HG03025 (cell line): ENCODE data around the gene ZNF740.

Experiments used
- ATAC-seq: cut with Tn5 transposase; IDR thresholded peaks from one replicate; pipeline ENCODE4 v1.9.1; 2021; ENCODE audit warnings: mild to moderate bottlenecking, moderate library complexity; ENCODE audit not compliant: unreplicated experiment, low FRiP score

Gene ZNF740

DNA sequence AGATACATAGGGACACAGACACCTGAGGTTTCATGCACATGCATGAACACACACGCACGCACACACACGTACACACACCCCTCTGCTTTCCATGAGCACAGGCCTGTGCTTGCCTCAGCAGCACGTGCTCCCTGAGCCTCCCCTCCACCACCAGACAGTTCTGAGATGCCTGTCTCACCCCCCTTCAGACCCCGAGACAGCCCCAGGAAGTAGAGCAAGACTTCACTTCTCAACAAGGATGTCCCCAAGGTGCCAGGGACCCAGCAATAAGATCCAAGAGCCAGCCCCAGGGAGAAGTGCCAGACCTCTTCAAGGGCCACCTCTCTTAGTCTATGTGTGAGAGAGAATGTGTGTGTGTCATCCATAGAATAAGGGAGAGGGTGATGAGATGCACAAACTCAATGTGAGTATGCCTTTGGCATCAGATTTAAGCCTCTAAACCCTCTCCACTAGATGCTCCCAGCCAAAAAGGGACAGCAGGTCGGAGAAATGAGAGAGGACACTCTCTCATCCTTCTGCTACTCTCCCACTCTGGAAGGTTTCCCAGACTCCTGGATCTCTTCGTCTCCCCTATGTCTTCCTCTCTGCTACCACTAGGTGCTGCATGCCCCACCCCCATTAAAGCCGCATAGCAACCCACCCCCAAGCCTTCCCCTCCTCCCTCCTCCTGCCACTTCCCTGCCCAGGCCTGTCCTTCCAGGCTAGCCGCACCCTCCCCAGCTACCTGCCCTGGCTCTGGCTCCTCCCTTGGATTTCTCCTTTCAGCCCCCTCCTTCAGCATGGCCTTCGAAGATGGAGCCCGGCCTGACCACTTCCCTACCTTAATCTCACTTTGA is 43.8 kb downstream of the ZNF740 start:
- ATAC-seq = no peak

DNA sequence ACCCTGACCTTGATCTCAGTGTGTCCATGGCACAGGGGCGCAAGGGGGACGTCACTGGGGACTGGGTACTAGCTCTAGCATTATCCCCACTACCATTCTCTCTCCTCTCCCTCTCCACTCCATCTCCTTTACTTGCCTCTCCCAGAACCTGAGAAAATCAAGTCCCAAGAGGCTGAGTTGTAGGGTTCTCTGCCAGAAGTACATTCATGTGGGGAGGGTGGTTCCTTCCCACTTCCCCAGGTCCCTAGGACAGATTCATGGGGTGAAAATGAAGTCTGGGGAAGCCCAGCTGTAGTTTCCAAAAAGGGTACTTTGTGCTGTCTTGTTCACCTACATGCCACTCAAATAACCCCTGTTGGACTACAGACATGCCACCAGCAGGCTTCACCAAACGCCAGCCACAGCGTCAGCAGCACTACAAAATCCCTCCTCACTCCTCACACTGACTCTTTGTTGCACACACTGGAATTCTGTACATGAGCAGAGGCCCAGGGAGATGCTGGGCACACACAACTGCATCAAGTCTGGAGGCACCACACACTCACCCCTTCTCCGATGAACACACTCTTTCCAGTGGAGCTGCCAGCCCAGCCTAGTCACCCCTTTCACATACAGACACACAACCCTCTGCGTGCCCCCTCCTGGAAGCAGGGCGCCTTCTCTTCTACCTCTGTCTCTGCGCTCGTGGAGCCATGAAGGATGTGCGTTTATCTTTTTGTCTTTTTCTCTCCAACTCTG is 44.5 kb downstream of the ZNF740 start:
- no peak for ATAC-seq

DNA sequence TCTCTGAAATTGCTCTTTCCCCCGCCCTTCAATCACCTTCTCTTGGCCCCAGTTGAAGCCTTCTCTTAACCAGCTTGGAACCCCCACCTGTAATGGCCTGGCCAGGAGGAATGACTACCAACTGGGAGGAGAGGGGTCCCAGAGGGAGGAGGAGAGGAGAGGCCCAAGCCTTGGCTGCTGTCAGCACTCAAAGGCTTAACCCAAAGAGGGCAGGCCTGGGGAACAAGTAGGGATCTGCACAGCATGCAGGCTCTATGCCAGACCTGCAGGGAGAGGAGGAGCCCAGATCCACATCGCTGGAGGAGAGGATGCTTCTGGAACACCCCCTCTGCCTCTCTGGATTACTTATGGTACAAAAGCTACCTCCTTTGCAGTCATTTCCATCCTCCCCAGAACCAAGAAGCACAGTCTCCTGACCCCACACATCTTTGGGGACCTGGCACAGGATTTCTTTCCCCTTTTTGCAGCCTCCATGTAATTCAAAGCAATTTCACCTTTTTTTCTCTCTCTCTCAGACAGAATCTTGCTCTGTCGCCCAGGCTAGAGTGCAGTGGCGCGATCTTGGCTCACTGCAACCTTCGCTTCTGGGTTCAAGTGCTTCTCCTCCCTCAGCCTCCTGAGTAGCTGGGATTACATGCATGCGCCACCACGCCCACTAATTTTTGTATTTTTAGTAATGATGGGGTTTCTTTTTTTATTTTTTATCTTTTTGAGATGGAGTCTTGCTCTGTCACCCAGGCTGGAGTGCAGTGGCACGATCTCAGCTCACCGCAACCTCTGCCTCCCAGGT is 45.3 kb downstream of the ZNF740 start:
- no peak for ATAC-seq

DNA sequence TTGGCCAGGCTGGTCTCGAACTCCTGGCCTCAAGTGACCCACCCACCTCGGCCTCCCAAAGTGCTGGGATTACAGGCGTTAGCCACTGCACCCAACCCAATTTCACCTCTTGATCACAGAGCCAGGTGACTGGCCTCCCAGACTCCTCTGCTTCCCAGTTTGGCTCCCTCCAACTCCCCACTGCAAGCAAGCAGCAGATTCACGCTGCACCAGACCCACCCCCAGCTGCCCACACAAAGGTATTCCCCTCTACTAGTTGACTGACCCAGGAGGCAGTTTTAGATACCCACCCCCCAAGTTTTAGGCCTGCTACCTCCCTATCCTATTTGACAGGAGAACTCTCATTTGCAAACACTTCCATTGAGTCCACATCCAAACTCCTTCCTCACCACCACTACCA is 46.3 kb downstream of the ZNF740 start:
- ATAC-seq = no peak

DNA sequence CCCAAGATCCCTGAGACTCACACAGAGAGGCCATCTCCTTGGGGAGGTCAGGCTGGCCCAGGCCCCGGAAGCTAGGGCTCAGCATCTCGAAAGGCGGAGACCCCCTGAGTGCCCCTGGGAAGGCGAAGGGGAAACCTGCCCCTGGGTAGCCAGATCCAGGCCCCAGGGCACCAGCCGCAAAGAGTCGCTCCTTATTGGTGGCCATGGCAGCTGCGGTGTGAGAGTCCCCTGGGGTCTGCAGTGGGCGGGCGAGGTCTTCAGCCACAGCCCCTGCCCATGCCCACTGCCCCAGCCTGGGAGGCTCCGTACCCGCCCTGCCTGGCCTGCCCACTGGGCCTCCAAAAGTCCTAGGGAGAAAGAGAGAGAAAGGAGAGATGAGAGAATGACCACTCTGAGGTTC is 46.8 kb downstream of the ZNF740 start:
- ATAC-seq = no peak

DNA sequence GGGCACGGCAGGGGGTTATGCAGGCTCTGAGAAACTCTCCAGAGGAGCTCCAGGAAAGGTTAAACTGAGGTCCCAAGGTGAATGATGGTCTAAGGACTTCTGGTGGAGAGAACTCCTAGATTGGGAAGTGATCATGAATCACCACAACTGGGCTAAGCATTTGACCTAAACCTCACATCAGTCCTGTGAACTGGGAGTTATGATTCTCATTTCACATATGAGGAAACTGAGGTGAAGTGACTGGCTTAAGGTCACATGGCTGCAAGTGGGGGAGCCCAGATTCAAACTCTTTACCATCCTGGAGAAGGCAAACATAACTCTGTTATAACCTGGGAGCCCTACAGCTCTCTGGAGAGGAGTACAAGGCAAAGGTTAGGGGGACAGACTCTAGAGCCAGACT is 47.3 kb downstream of the ZNF740 start:
- ATAC-seq = no peak

DNA sequence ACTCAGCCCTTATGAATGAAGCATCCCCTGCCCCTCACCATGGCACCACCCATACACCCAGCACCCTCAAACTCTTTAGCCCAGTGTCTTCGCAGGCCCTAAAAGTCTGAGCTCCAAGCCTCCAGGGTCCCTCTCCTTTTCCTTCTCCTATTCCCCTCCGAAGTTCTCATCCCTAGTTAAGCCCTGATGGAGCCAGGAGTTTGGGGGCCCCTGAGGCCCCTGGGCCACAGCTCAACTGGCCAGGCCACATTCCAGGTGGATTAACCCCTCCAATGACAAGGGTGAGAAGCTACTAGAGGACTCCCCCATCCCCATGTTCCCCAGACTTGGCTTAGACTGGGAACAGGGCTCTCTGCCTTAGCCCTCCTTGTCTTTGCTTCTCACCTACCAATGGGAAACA is 48.9 kb downstream of the ZNF740 start:
- no peak for ATAC-seq

DNA sequence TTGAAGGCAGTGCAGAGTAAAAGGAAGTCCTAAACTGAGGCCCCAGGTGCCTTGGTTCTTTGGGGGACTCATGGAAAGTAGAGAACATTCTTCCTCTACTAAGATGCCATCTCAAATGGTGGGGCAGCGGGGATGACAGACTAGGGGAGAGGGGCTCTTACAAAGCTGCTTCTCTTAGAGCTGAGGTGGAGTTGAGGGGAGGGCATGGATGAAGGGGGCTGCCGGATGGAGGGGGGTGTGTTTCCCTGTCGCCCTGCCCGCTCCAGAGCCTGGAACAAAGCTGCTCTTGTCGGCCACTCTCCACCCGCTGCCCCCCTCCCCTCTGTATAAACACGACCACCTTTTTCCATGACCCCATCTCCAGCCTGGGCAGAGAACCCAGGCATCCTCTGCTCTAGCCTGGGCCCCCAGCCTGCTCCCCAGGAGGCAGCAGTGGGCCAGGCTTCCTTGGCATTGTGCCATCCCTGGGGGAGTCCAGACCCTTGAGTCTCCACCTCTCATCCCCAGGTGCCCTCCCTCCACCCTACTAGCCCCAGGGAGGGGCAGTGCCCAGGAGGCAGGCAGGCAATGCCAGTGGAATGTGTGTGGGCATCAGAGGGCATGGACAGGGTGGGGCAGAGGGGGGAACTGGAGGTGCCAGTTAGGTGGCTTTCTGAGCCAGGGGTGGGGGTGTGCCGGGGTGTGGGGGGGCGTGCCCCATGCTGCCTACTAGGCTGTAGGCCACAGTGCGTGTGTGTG is 49.8 kb downstream of the ZNF740 start:
- no peak for ATAC-seq

DNA sequence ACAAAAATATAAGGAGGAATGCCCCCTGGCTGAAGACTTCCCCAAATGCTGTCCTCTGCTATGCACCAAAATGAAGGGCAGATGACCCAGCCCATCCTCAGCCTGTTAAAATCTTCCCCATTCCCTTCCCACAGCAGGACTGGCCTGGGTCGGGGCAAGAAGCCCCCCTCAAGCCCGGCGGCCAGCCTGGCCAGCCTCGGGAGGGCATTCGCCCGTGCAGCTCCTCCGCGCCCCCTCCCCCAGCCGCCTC is 51.1 kb downstream of the ZNF740 start:
- no peak for ATAC-seq

DNA sequence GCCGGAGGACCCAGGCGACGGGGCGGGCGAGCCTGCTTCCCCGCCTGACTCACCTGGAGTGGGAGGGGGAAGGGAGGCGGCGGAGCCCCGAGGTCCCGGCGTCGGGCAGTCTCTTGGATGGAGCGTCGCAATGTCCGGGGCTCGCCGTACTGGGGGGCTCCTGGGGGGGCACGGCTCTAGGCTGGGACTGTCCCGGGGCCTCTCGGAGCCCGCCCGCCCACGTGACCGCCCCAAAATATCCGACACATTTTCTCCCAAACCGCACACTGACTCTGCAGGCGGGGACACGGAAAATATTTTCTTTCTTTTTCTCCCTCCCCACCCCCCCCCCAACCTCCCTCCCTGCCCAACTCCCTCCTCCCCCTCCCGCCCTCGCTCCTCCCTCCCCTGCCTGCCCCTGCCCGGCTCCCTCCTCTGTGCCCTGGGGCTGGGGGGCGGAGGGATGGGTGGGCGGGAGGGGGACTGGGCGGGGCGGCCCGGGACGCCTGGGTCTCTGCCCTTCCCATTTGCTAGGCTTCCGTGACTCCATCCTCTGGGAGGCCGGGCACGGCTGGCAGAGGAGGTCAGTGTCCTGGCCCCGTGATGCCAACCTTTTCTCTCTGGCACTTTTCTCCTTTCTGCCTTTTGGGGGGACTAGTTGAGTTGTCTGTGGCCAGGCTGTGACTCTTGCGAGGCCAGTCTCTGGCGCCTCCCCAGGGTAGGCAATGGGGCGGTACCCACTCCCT is 51.6 kb downstream of the ZNF740 start, which contains the start of gene RARG:
Gene RARG (minus strand): TSS at position 289 of the 725 bp plus-strand sequence. CDS start 4,664 bp downstream, outside the sequence.
- ATAC-seq = no peak

DNA sequence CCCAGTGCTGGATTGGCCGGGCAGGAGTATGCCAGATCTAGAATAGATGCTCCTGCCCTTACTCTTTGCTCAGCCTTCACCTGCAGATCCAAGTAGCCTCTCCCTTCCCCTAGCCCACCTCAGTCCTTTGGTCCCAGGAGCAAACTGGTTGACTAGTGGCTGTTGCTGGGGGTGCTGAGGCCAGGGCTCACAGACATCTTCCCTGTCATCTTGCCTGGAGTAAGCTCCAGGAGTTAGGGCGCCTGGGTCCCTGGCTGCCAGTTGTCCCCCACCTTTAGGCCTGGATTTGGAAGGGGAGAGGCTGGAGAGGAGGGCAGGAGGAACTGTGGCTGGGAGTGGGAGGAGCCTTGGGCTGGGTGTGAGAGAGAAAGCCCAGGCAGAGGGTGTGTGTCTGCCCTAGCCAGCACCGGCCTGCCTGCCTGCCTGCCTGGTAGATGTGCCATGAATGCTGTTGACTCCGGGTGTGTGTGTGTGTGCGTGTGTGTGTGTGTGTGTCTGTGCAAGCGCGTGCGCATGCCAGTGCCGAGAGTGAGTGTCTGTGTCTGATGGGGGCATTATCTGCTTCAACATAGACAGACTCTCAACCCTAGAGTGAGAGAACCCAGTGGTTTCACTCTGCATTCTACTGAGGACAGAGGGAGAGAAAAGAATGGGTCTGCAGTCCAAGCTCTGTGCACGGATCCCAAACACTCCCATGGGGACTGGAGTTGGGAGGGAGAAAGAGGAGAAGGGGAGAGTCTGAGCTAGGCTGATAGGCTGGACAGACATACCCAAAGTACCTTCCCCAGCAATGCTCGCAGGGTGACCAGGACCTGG is 52.3 kb downstream of the ZNF740 start:
- ATAC-seq = no peak

DNA sequence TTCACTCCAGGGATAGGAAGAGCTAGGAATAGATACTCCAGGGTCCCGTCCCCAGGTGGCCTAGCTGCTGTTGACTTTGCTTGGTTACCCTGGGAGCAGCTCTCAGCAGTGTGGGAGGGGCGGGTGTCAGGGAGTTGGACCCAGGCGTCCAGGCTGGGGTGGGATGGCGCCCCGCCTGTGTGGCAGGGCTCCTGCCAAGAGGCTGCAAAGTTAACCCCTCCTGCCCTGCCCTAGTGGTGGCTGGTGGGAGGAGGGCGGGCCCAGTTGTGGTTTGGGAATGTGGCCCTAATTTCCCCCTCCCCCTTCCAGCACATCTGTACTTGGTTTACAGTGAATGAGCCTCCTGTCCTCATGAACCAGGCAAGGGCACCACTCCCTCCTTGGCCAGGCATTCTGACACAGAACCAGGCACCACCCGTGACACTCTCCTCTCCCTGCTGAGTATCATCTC is 53.2 kb downstream of the ZNF740 start:
- ATAC-seq = no peak

DNA sequence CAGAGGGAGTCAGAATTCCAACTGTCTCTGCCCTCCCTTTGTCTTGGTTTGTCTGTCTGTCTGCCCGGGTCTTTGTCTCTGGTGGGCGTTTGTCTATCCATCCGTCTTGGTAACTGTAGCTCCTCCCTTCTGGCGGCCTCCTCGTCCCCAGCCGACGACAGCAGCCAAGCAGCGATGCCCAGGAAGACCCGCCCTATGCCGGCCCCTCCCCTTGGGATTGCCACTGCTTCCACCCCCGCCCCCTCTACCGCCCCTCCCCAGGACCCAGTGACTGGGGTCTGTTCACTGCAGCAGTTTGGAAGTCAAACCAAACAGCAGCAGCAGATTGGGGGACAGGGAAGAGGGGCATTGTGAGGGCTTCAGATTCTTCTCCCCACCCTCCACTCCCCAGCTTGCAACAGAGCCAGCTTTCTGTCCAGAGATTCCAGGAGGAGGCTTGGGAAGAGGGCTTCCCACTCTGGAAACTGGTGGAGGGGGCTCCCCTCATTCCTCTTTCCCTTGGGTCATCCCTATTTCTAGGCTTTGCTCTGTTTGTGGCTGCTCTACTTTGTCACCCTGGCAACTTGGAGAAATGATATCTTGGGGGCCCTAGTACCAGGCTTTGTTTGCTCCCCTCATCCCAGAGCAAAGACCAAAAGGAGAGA is 53.9 kb downstream of the ZNF740 start:
- ATAC-seq = no peak

DNA sequence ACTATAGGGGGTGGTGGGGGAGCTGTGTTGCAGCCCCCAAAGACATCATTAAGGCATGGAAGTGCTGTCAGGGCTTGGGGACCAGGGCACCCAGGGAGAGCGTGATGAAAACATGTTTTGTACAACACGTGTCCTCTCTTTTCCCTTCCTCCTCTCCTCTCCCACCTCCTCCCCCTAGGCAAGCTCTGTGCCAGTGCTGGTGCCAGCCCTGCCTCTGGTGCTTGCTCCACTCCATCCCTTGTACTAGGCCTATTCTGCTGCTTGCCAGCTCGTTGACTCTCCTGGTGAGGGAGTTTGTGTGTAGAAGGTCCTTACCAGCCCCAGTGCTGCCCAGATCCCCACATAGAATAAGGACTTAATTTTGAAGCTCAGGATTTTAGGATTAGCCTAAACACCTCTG is 54.6 kb downstream of the ZNF740 start:
- no peak for ATAC-seq

DNA sequence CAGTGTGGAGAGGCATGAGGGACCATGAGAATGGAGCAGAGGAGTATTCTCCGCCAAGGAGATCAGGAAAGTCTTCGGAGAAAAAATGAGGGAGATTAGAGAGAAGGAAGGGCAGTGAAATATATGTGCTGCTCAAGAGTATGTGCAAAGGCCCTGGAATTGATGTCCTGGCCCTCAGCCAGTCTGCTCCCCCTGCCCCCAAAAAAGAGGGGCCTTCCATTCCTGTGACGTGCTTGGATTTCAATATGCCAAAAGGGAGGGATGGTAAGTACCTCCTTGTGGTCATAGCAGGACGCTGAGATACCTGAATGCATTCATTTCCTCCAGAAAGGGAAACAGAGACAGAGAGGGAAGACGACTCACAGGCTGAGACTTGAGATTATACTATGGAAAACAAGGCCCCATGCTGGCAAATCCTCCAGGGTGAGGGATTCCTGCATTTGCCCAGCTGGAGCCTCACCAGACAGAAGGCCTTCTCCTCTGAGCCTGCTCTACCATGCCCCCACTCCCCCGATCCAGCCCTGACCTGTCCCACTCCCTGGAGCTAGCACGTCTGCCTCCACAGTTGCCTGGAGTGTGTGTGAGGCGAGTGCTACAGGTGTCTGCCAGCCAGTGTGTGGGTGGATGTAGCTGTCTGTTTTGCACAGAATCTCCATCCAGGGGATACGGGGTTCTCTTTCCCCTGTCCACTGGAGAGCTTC is 55.4 kb downstream of the ZNF740 start:
- ATAC-seq = no peak

DNA sequence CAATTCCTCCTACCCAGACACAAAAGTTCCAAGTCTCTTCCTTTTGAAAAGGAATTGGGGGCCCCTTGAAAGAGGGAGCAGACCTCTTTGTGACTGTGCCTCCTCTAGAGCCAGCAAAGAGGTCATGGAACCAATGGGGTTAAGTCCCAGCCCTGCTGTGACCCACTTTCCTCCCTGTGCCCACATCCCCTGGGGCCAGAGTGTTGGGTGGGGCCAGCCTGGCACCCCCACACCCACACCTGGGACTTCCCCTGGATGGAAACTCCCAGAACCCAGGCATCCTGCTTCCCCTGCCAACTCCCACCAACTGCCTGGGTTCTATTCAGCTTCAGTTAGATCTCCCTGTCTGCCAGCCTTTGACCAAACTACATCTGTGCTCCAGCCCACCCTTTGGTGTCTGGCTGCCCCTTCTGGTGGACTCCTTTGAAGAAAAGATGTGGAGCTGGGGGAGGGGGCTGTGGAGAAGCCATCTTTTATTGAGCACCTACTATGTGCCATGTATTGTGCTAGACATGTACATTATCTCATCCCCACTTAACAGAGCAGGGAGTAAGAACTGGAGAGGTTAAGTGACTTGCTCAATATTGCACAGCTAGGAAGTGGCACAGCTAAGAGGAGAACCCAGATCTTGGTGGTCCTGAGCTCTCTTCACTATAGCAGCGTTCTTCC is 56.1 kb downstream of the ZNF740 start:
- no peak for ATAC-seq

DNA sequence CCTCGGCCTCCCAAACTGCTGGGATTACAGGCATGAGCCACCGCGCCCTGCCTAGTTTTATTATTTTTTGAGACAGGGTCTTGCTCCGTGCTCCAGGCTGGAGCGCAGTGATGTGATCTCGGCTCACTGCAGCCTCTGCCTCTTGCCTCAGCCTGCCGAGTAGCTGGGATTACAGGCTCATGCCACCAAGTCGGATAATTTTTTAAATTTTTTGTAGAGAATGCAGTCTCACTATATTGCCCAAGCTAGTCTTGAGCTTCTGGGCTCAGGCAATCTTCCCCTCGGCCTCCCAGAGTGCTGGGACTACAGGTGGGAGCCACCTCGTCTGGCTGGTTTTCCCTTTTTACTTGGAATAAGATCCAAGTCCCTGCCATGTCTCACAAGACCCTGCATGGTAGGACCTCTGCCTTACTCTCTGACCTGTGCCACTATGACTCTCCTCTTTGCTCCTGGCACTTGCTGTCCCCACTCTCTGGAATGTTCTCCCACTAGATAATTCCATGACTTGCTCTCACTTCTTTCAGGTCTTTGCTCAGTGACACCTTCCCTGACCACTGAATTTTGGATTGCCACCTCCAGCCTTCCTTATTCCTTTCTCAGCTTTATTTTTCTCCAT is 59.2 kb downstream of the ZNF740 start:
- no peak for ATAC-seq
